Activated gamma-delta T cell (primary cell): Measurements from ENCODE around the gene AKR7A3.

Experiments
- DNase-seq: peaks from one replicate; lab custom pipeline; 2025; lab: John Stamatoyannopoulos, UW
- total RNA-seq, 2 donors: gene quantifications; one replicate each; lab custom pipeline; 2026; lab: John Stamatoyannopoulos, UW

The AKR7A3 gene
- total RNA-seq: 1.0 to 1.1 reads per million in 2 donors

DNA sequence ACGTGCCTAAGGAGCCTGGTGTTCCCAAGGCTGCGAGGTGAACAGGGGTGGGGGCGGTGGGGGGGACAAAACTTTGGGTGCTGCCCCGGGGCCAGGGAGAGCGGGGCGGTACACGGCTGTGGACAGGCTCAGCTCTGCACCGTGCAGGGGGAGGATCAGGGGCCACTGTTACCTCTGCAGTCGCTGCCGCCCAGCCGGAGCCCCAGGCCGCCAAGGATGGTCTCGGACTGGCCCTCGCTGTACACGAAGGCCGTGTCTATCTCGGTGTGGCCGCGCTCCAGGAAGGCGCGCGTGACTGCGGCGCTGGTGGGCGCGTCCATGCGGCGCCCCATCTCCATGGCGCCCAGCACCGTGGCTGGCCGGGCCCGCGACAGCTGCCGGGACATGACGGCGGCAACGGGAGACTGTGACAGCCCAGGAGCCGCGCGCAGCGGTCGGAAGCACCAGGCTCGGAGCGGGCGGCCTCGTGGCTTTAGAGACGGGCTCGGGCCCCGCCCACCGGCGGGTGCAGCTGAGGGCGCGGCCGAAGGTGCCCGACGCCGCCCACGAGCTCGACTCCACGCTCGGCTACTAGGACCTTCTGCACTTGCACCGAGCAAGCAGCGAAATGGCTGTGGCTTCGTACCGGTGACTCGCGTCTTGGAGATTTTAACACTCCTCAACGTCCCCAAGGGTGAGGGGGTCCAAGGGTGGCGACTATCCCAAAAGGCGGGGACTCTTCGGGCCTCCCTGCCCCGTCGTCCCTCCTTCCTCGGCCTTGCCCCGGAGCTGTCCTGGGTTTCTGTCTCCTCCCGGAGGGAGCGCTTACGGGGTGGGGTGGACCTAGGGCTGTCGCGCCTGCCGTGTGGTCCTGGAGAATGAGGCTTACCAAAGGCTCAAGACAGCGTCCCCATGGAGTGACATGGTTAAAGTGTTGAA, at the start of gene AKR7A3:
AKR7A3 (minus strand) TSS at position 447 of the 918 bp plus-strand sequence; CDS start at position 386, 61 bp downstream.
- DNase-seq: peak; percentile 27

DNA sequence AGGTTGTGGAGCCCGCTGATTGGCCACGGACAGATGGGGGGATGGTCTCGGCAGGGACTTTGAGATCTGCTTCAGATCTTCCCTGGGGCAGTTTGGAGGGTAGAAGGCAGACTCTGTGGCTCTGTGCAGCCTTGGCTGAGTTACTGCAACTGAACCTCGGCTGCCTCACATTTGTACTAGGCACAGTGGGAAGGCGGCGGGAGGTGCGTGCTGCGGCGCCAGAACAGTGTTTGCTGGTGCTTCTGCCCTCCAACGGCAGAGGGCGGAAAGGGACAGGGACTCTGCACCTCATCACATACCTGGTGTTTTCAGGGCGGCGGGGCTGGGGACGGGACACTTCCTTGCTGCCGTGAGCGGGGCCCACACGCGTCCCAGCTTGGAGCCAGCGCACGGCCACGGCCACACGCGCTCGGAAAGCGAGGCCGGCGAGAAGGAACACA, 49.8 kb upstream of the AKR7A3 start:
- no peak for DNase-seq

DNA sequence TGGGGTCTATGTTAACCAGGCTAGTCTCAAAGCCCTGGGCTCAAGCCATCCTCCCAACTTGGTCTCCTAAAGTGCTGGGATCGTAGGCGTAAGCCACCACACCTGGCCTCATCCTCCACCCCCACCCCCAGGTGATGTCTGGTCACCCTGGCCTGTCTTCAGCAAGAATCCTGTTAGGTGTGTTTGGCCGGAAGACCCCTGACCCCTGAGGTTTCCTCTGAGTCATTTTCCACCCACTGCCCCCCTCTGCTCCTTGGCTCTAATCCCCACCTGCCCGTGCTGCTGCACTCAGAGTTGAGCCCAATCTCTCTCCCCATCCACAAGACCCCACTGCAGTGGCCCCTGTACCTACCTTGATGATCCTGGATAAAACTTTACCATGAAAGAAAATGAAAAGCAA, 48.7 kb upstream of the AKR7A3 start:
- no peak for DNase-seq

DNA sequence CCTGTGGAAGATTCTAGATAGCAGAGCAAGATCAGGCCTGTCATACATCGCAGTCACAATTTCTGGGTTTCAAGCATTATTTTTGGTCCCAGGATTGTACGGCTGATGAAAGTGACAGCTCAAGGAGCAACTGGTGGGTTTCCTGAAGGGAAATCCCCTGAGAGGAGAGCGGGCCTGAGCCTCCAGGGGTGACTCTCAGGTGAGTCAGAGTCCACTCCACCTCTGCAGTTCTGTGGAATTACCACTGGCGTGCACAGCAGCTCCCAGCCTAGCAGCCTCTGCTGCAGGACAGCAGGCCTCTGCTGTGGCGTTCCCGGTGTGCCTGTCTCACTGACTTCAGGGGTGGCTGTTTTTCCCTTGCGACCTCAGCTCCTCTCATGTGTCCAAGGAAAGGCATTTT, 48.0 kb upstream of the AKR7A3 start:
- DNase-seq: no peak

DNA sequence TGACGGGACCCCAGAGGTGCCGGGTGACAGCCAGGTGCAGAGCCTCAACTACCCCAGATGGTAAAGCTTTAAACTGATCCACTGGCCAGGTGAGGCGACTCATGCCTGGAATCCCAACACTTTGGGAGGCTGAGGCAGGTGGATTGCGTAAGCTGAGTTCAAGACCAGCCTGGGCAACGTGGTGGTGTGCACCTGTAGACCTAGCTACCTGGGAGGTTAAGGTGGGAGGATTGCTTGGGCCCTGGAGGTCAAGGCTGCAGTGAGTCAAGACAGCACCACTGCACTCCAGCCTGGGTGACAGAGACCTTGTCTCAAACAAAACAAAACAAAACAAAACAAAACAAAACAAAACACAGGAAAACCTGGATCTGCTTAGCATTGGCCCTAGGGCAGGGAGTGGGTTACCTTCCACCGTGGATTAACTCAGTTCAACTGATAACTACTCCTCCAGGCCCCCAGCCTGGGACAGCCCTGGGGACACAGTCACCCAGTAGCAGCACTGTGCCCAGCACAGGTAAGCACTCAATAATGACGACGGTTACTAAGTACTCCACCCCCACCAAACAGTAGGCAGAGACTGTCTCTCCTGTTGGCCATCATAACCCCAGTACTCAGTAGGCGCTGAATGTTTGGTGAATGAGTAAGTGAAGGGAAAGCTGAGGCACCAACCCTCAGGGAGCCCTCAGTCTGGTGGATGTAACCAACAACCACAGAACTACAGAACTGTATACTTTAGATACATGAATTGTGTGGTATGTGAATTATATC, 45.2 kb upstream of the AKR7A3 start:
- no peak for DNase-seq

DNA sequence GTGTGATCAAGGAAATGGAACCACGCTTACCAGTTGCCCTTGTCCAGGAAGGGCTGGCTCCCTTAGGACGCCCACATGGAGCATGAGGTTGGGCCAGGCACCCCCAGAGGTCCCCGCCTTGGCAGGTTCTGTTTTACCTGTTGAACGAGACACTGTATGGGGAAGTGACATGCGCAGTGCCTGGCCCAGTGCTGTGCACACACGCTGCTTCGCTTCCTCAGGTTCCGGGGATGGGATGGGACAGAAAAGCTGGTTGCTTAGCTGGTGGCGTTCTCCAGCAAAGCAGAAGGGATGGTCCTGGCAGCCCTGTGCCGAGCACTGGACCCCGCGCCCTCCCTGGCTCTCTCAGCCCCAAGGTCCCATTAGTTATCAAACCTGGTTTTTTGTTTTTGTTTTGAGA, 44.3 kb upstream of the AKR7A3 start:
- DNase-seq: no peak

DNA sequence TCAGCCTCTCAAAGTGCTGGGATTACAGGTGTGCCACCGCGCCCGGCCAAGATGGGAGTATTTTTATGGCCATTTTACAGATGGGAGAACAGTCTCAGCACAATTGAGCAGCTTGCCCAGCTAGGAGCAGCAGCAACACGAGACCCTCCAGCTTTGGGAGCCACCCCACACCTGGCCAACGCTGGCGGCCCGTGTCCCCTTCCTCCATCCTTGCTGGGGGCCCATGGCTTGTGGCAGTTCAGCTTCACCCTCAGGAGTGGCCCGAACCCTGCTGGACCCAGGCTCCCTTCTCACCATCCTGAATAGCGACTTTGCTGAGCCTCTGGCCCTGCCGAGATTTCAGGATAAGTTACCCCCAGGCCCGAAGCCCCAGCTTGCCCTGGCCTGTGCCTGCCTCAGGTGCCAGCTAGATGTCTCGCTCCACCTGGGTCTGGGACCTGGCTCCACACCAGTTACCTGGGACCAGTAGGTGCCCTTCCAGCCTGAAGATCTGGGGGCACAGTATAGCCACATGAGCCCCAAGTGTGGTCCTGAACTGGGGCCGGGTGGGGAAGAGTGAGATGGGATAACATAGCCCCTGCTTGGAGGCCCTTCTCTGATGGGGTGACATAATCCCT, 42.8 kb upstream of the AKR7A3 start:
- no peak for DNase-seq

DNA sequence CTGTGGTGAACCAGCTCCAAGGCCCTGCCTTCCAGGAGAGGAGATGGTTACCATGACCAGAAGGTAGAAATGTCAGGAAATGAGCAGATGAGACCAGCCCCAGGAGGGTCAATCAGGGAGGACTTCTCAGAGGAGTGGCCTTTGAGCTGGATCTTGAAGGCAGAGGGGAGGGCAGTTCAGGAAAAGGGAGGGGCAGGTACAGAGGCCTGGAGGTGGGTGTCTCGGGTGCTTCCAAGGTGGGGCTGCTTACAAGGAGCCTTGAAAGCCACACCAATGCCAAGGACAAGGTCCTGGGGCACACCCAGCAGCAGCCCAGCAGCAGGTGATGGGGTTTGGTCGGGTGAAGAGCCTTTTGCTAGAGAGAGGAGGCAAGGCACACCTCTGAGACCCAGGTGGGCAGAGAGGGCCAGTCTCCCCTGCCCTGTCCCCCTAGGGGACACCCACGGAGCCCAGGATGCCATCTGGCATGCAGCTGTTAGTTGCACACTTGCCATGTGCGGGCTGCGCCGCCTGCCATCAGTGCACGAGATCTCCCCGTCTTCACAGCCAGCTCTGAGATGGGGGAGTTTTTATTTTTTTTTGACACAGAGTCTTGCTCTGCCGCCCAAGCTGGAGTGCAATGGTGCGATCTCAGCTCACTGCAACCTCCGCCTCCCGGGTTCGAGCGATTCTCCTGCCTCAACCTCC, 42.0 kb upstream of the AKR7A3 start:
- DNase-seq: no peak

DNA sequence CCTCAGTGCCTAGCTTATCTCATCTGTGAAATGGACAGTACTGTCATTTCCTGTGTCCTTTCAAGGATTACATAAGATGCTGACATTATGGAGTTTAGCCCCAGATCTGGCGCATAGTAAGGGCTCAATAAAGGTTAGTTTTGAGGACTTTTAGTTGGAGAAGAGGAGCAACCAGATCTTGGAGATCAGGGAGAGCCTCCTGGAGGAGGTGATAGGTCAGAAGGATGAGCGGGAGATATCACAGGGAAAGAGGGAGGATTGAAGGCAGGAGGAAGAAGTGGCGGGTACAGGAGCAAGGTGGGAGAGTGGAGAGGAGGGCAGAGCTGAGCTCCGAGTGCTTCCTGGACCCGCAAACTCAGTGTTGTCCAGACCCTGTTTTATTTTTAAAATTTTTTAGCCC, 41.0 kb upstream of the AKR7A3 start:
- DNase-seq: no peak

DNA sequence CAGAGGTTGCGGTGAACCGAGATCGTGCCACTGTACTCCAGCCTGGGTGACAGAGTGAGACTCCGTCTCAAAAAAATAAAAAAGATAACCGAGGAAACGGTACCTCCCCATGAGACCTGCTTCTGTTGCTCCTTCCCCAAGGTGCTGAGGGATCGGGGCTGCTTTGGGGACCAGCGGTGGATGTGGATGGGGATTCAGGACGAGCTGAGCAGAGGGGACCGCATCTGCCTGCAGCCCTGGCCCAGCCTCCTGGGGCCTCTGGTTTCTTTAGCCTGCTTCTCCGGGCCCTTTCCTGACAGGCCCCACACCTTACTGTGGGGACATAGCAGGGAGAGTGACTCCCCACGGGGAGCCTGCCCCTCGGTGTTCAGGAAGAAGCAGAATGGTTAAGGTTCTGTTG, 40.6 kb upstream of the AKR7A3 start:
- DNase-seq: no peak

DNA sequence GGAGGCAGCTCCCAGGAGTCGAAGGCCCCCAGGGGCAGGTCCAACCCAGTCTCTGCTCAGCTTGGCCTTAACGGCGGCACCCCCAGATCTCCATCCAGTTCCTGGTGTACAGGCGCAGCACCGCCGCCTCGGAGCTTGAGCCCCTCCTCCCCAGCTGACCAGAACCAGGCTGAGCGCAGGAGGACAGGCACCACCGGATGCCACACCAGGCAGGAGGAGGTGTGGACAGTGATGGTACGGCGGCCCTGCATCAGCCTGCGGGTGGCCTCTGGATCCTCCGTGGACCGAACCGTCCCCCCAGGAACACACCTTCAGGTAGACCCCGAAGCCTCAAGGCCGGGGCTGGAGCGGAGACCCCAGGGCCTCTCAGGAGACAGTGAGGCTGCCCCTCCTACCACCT, 39.9 kb upstream of the AKR7A3 start:
- no peak for DNase-seq

DNA sequence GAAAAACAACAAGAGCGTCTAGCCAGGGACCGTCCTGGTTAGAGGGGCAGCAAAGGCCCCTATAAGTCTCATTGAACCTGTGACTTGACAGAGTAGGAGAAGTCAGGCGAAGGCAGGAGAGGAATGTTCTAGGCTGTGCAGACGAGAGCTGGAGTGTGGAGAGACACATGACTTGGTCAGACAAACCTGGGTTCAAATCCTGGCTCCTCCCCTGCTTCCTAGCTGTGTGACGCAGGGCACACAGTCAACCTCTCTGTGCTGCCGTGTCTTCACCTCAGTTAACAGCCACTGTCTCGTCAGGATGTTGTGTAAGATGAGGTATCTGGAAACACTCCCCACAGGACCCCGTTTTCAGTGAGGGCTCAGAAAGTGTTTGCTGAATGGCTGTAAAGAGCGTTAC, 39.2 kb upstream of the AKR7A3 start:
- no peak for DNase-seq

DNA sequence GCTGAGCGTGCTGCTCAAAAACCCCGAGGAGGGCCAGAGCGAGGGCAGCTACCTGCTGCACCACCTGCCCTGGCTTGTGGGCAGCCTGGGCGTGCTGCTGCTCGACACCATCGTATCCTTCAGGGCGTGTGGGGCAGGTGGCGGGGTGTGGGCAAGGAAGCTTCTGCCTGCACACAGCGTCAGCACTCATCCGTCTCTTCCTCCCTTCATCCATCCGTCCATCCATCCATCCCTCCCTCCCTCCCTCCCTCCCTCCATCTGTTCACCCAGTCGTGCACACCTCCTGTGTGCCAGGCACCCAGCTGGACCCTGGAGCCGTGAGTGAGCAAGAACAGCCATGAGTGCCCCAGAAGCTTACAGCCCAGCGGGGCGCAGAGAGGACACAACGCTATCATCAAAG, 38.7 kb upstream of the AKR7A3 start:
- DNase-seq: no peak

DNA sequence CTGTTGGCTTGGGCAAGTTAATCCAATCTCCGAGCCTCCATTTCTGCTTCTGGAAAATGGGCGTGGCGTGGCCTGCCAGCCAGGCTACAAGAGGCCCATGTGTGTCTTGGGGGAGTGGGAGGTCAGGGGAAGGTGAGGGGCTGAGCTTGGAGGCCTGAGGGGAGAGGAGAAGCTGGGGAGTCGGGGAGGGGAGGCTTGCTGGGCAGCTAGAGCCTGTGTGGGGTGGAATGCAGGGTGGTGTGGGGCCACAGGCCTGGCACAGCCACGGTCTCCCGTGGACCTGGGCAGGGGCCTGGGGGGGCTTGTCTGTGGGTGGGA, 38.1 kb upstream of the AKR7A3 start:
- DNase-seq: no peak

DNA sequence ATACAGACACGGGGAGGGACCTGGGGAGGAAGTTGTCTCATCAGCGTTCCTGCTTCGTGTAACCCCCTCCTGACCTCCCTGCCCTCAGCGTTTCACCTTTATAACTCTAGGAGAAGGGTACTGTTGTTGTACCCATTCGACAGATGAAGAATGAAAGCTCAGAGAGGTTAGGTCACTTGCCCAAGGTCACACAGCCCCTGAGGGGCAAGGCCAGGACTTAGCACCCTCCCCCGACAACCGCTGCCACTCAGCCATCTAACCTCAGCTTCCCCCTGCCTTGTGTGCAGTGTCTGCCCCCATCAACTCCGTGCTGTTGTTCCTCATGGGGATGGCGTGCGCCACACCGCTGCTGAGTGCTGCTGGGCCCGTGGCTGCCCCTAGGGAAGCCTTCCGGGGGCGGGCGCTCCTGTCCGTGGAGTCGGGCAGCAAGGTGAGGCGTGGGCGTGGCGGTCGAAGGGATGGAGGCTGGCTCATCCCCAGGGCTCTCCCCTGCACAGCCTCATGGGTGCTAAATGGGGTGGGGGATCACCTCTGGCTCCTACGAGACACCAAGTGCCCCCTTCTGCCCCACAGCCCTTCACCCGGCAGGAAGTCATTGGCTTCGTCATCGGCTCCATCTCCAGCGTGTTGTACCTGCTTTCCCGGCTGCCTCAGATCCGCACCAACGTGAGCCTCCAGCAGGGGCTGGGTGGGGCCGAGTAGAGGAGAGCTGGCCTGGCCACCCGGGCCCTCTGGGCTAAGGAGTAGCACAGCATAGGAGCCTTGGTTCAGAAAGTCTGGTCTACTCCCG, 37.6 kb upstream of the AKR7A3 start:
- no peak for DNase-seq

DNA sequence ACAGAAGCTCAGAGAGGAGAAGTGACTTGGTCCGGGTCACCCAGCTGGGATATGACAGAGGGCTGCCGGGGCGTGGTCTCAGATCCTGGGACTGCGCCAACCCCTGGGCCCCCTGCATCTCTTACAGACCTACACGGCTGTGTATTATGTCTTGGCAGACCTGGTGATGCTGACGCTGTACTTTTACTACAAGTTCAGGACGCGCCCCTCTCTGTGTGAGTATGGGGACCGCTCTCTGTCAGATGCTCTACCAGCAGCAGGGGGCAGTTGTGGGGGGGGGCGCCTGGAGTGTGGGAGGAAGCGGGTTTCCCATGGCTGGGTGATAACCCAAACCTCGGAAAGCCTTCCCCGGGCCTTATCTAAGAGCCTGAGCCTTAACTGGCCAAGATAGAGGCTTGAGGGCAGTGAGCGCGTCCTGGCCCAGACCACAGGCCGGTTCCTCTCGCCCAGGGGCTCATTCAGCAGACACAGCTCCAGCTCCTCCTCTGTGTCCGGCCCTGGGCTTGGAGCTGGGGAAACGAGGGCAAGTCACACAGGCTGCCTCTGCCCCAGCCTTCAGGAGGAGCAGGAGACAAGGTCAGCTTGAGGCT, 36.9 kb upstream of the AKR7A3 start:
- no peak for DNase-seq

DNA sequence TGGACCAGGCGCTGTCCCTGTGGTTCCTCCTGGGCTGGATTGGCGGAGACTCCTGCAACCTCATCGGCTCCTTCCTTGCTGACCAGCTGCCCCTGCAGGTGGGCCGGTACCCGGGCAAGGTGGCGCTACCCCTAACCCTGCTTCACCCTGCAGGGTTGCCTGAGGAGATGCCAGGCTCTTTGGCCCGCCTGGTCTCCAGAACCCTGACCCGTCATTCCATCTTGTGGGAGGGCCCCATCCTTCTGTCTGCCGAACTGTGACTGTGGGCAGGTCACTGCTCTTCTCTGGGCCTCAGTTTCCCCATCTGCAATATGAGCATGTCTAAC, 36.1 kb upstream of the AKR7A3 start:
- DNase-seq: no peak

DNA sequence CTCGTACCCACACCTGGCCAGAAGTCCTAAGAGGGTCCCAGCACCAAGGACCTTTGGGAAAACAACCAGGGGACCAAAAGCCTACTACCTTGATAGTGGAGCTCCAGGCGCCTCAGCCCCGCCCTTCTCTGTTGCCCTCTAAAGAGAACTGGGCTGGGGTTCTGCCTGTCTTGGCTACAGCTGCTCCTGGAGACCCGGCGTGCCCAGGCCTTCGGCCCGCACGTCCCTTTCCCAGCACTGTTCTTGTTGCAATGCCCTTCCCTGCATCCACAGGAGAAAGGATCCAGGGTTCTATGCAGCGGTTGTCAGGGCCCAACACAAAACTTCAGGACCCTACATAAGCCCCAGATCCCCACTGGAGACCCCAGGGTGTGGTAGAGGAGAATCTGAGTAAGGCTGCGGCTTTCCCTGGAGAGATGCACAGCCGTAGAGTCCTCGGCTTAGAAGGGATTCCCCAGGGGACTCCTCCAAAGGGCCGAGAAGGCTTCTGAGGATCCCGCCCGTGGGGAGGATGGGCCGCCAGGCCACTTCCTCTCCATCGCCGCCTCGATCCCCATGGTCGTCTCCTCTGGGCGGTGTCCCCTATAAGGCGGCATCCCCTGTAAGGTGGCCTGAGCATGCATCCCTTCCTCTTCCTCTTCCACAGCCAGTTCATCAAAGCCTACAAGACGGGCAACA, 35.6 kb upstream of the AKR7A3 start:
- DNase-seq: no peak

DNA sequence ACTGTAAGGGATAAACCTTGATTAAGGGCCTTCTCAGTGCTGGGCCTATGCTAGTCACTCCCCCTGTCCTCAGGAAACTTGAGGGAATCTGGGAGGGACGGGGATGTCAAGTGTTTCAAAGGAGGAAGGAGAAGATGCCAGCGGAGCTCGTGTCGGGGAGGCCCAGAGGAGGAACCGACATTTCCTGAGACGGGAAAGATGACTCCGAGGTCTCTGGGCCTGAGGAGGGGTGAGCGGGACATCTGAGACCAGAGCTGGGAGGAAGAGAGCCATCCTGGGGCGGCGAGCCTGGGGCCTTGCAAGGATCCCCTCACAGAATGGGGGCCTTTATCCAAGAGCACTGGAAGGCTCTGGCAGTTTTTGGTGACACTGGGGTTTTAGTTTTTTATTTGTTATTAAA, 33.9 kb upstream of the AKR7A3 start:
- no peak for DNase-seq

DNA sequence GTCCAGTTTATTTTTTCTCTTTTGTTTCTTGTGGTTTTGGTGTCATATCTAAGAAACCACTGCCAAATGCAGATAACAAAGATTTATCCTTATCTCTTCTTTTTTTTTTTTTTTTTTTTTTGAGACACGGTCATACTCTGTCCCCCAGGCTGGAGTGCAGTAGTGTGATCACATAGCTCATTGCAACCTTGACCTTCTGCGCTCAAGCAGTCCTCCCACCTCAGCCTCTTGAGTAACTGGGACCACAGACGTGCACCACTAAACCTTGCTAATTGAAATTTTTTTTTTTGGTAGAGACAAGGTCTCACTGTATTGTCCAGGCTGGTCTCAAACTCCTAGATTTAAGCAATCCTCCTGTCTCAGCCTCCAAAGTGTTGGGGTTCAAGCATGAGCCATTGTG, 32.5 kb upstream of the AKR7A3 start:
- DNase-seq: no peak

DNA sequence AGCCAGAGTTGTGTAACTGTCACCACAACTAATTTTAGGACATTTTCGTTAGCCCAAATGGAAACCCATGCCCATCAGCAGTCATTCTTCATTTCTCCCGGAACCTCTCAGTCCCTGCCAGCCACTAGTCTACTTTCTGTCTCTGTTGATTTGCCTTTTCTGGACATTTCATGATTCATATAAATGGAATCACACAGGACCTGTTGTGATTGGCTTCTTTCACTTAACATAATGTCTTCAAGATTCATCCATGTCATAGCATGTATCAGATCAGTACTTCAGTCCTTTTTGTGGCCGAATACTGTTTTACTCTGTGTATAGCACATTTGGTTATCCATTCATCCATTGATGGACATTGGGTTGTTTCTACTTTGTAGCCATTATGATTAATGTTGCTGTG, 30.6 kb upstream of the AKR7A3 start:
- DNase-seq: no peak
